ENCODE data around the gene VSX2. TPM values are rescaled to one million over a fixed set of nuclear protein-coding genes. Genes with fewer than 3 reads are reported as not detected.

VSX2 gene
- polyA plus RNA-seq, 1 donor (not counting 4 experiments of a cell fraction or from before 2014, with no cell fraction given), result not detected

GRCh38 chr14:74243051-74243450 is 3.8 kb downstream of the VSX2 start:
- TF ChIP-seq CTCF (optimal IDR thresholded peaks at IDR 0.05 in 1 of 3, IDR thresholded peaks at IDR 0.05 in 1 of 3, conservative IDR thresholded peaks at IDR 0.05 in 1 of 3; ENCODE audit: extremely low read depth in 1 of 3, insufficient read depth in 2 of 3, low read length in 3 of 3), result no peak
- TF ChIP-seq EZH2 (IDR thresholded peaks at IDR 0.05; ENCODE audit: low read length), result no peak
- no peak overlapping the region for H3K4me3 ChIP-seq (ENCODE audit: control insufficient read depth in 2 of 3, extremely low read depth in 1 of 3, insufficient read depth in 2 of 3, low read depth in 1 of 3, low read length in 3 of 3)
- peaks cover 96% of the 10 kb centered on the region for H3K27me3 ChIP-seq (ENCODE audit: control insufficient read depth, extremely low read depth, insufficient read depth, low read length)
- dilution Hi-C loops (cut with MboI; ENCODE audit: extremely low pct_ligation_motif_present, low sequenced_read_pairs), result no loop called here
- H3K4me1 ChIP-seq (ENCODE audit: control insufficient read depth, extremely low read depth, insufficient read depth, low read length), result peaks cover 4% of the 10 kb centered on the region
- DNase-seq (ENCODE audit: low read depth, low spot score) (no peak), FAIRE-seq (no peak)
- no peak overlapping the region for H3K27ac ChIP-seq (ENCODE audit: control insufficient read depth, insufficient read depth, low read length)
- H3K4me2 ChIP-seq (ENCODE audit: control insufficient read depth, extremely low read depth, insufficient read depth, low read depth, low read length), result no peak overlapping the region
- no peaks in the 10 kb centered on the region for H3K9me3 ChIP-seq (ENCODE audit: control insufficient read depth, low read depth, low read length)
- H3K9me1 ChIP-seq (ENCODE audit: control insufficient read depth, extremely low read depth, insufficient read depth, low read length), result no peaks in the 10 kb centered on the region
- no peaks in the 10 kb centered on the region for H3K79me2 ChIP-seq (ENCODE audit: control insufficient read depth, insufficient read depth, low read length)
- no peaks in the 10 kb centered on the region for H4K20me1 ChIP-seq (ENCODE audit: control insufficient read depth, extremely low read depth, insufficient read depth, low read length)
- H3K9ac ChIP-seq (ENCODE audit: control insufficient read depth, extremely low read depth, insufficient read depth, low read length), result no peak overlapping the region
- H3K36me3 ChIP-seq (ENCODE audit: control insufficient read depth in 2 of 2, extremely low read depth in 1 of 2, insufficient read depth in 2 of 2, low read length in 2 of 2), result no peaks in the 10 kb centered on the region
- H2AFZ ChIP-seq (ENCODE audit: control insufficient read depth, low read length), result no peak overlapping the region

GRCh38 chr14:74244115-74244514 is 4.9 kb downstream of the VSX2 start:
- Histone ChIP-seq H3K36me3 (ENCODE audit: control insufficient read depth in 2 of 2, extremely low read depth in 1 of 2, insufficient read depth in 2 of 2, low read length in 2 of 2) (no peaks in the 10 kb centered on the region), H3K27me3 (ENCODE audit: control insufficient read depth, extremely low read depth, insufficient read depth, low read length) (peaks cover 90% of the 10 kb centered on the region), H3K9me3 (ENCODE audit: control insufficient read depth, low read depth, low read length) (no peaks in the 10 kb centered on the region), H4K20me1 (ENCODE audit: control insufficient read depth, extremely low read depth, insufficient read depth, low read length) (no peaks in the 10 kb centered on the region), H3K4me1 (ENCODE audit: control insufficient read depth, extremely low read depth, insufficient read depth, low read length) (peaks cover 4% of the 10 kb centered on the region), H3K27ac (ENCODE audit: control insufficient read depth, insufficient read depth, low read length) (no peak overlapping the region), H3K4me2 (ENCODE audit: control insufficient read depth, extremely low read depth, insufficient read depth, low read depth, low read length) (no peak overlapping the region), H3K9ac (ENCODE audit: control insufficient read depth, extremely low read depth, insufficient read depth, low read length) (no peak overlapping the region), H3K4me3 (ENCODE audit: control insufficient read depth in 2 of 3, extremely low read depth in 1 of 3, insufficient read depth in 2 of 3, low read depth in 1 of 3, low read length in 3 of 3) (no peak overlapping the region), H3K9me1 (ENCODE audit: control insufficient read depth, extremely low read depth, insufficient read depth, low read length) (no peaks in the 10 kb centered on the region), H2AFZ (ENCODE audit: control insufficient read depth, low read length) (no peak overlapping the region), H3K79me2 (ENCODE audit: control insufficient read depth, insufficient read depth, low read length) (no peaks in the 10 kb centered on the region)
- no peak for FAIRE-seq
- dilution Hi-C loops (cut with MboI; ENCODE audit: extremely low pct_ligation_motif_present, low sequenced_read_pairs), result no loop called here
- TF ChIP-seq CTCF (optimal IDR thresholded peaks at IDR 0.05 in 1 of 3, IDR thresholded peaks at IDR 0.05 in 1 of 3, conservative IDR thresholded peaks at IDR 0.05 in 1 of 3; ENCODE audit: extremely low read depth in 1 of 3, insufficient read depth in 2 of 3, low read length in 3 of 3) (no peak), EZH2 (IDR thresholded peaks at IDR 0.05; ENCODE audit: low read length) (peak; percentile 40)
- no peak for DNase-seq (ENCODE audit: low read depth, low spot score)

Measured in keratinocyte (primary cell).